ENCODE results near the gene MRGPRE.

GRCh38 chr11:3220521-3221407 lies 11.5 kb downstream of the MRGPRE start:
- no peak for TF ChIP-seq CTCF (IDR thresholded peaks at IDR 0.05; ENCODE audit: low read length)
- no peak for TF ChIP-seq EZH2 (optimal IDR thresholded peaks at IDR 0.05; ENCODE audit: low read depth, low read length)
